Astrocyte (in vitro differentiated cells and primary cell): Measurements from ENCODE around the gene MYO1B. TPM values are rescaled to one million over a fixed set of nuclear protein-coding genes. Genes with fewer than 3 reads are reported as not detected.

ENCODE experiments used
- DNase-seq: peaks from one replicate; pipeline ENCODE4 v3.0.0-alpha.2; 2010; ENCODE audit warnings: low read depth
- FAIRE-seq: peaks from 2 replicates; lab custom pipeline; 2011; peaks lifted over from hg19 to GRCh38; lab: Jason Lieb, UNC
- H2AFZ ChIP-seq: 2 replicates; pipeline ENCODE4 v1.6.0; 2012; ENCODE audit warnings: low read depth, low read length, inconsistent platforms
- H3K27ac ChIP-seq: 2 replicates; pipeline ENCODE4 v1.5.1; 2011; ENCODE audit warnings: low read depth, low read length, inconsistent platforms
- H3K27me3 ChIP-seq: 2 replicates; pipeline ENCODE4 v1.6.0; 2011; ENCODE audit warnings: low read length, inconsistent platforms; ENCODE audit not compliant: insufficient read depth
- H3K36me3 ChIP-seq: 2 replicates; pipeline ENCODE4 v1.5.1; 2011; ENCODE audit warnings: low read length, inconsistent platforms; ENCODE audit not compliant: insufficient read depth
- H3K4me1 ChIP-seq: 2 replicates; pipeline ENCODE4 v1.5.1; 2011; ENCODE audit warnings: low read length, inconsistent platforms; ENCODE audit not compliant: insufficient read depth
- H3K4me2 ChIP-seq: 2 replicates; pipeline ENCODE4 v1.6.0; 2012; ENCODE audit warnings: low read length, inconsistent platforms
- H3K4me3 ChIP-seq: 2 replicates; pipeline ENCODE4 v1.5.1; 2011; ENCODE audit warnings: low read depth, mild to moderate bottlenecking, low read length, inconsistent platforms; ENCODE audit not compliant: insufficient read depth
- H3K79me2 ChIP-seq: 2 replicates; pipeline ENCODE4 v1.6.0; 2012; ENCODE audit warnings: mild to moderate bottlenecking, low read length, inconsistent platforms; ENCODE audit not compliant: insufficient read depth
- H3K9ac ChIP-seq: 2 replicates; pipeline ENCODE4 v1.6.0; 2012; ENCODE audit warnings: mild to moderate bottlenecking, low read length, inconsistent platforms
- H3K9me3 ChIP-seq: 2 replicates; pipeline ENCODE4 v1.5.1; 2012; ENCODE audit warnings: low read depth, mild to moderate bottlenecking, low read length, inconsistent platforms; ENCODE audit not compliant: insufficient read depth
- H4K20me1 ChIP-seq: 2 replicates; pipeline ENCODE4 v1.6.0; 2012; ENCODE audit warnings: low read length, inconsistent platforms; ENCODE audit not compliant: insufficient read depth
- H3K27ac Mint-ChIP-seq: one replicate; pipeline ENCODE4 v1.8.0; 2021; ENCODE audit warnings: mild to moderate bottlenecking, mixed read lengths; ENCODE audit not compliant: unreplicated experiment
- H3K27me3 Mint-ChIP-seq: one replicate; pipeline ENCODE4 v1.8.0; 2021; ENCODE audit warnings: low read depth, mixed read lengths; ENCODE audit not compliant: unreplicated experiment
- H3K36me3 Mint-ChIP-seq: one replicate; pipeline ENCODE4 v1.8.0; 2021; ENCODE audit warnings: low read depth, mixed read lengths; ENCODE audit not compliant: unreplicated experiment
- H3K4me1 Mint-ChIP-seq: one replicate; pipeline ENCODE4 v1.8.0; 2021; ENCODE audit warnings: low read depth, mixed read lengths; ENCODE audit not compliant: unreplicated experiment
- H3K4me3 Mint-ChIP-seq: one replicate; pipeline ENCODE4 v1.8.0; 2021; ENCODE audit warnings: mild to moderate bottlenecking, moderate library complexity, mixed read lengths; ENCODE audit not compliant: unreplicated experiment
- H3K9me3 Mint-ChIP-seq: one replicate; pipeline ENCODE4 v1.8.0; 2021; ENCODE audit warnings: mild to moderate bottlenecking, mixed read lengths; ENCODE audit not compliant: unreplicated experiment
- EZH2 ChIP-seq: IDR thresholded peaks from 2 replicates; pipeline ENCODE4 v1.6.1; 2012; ENCODE audit warnings: mild to moderate bottlenecking, low read length, inconsistent platforms; ENCODE audit not compliant: insufficient read depth
- total RNA-seq: library from RNA; stranded (reverse); gene quantifications from 2 replicates; pipeline ENCODE4 v1.2.1, GENCODE V29; 2021
- TF ChIP-seq, protein P1 (sequence below): IDR thresholded peaks from 2 replicates; pipeline ENCODE4 v1.5.1; 2011; ENCODE audit warnings: low read depth, mild to moderate bottlenecking, inconsistent platforms, low read length, moderate library complexity; ENCODE audit not compliant: insufficient read depth

MYO1B gene
- total RNA-seq, 1 donor from 2014 or later: 95.7 TPM

DNA sequence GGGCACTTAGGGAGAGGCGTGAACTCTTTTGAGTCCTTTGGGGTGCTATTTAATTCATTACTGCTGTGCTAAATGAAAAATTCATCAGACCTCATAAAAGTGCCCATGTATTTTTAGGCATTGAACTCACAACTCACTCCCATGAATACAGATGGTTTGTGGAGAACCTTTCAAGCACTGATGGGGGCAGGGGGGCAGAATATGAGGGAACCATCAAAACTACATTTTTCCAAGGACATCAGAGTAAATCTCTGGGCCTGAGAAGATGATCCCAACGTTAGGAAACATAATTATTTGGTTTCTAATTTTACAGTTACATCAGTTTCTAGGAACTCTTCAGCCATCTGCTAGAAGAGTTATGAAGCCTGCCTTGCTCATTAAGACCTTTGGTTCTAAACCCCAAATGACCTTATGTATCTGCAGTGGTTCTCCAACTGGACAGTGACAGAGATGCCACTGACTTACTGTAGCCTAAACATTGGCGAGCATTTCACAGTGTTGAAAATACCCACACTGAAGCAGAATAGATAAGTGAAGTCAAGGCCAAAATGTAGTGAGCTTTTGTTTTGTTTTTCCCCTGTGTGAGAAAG, 90.8 kb downstream of the MYO1B start:
- TF ChIP-seq, protein P1, sequence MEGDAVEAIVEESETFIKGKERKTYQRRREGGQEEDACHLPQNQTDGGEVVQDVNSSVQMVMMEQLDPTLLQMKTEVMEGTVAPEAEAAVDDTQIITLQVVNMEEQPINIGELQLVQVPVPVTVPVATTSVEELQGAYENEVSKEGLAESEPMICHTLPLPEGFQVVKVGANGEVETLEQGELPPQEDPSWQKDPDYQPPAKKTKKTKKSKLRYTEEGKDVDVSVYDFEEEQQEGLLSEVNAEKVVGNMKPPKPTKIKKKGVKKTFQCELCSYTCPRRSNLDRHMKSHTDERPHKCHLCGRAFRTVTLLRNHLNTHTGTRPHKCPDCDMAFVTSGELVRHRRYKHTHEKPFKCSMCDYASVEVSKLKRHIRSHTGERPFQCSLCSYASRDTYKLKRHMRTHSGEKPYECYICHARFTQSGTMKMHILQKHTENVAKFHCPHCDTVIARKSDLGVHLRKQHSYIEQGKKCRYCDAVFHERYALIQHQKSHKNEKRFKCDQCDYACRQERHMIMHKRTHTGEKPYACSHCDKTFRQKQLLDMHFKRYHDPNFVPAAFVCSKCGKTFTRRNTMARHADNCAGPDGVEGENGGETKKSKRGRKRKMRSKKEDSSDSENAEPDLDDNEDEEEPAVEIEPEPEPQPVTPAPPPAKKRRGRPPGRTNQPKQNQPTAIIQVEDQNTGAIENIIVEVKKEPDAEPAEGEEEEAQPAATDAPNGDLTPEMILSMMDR: no peak
- no peak for TF ChIP-seq EZH2
- Mint-ChIP-seq H3K27me3 (no peaks in the 10 kb centered on the region), H3K9me3 (no peaks in the 10 kb centered on the region), H3K4me3 (no peak overlapping the region), H3K27ac (no peak overlapping the region), H3K36me3 (peaks cover 14% of the 10 kb centered on the region), H3K4me1 (peaks cover 14% of the 10 kb centered on the region)
- no peak for DNase-seq
- H4K20me1 ChIP-seq: peaks cover 6% of the 10 kb centered on the region
- no peaks in the 10 kb centered on the region for H3K9me3 ChIP-seq
- H3K27ac ChIP-seq: no peak overlapping the region
- no peaks in the 10 kb centered on the region for H3K27me3 ChIP-seq
- no peak overlapping the region for H3K4me2 ChIP-seq
- H3K4me3 ChIP-seq: no peak overlapping the region
- FAIRE-seq: no peak
- H3K36me3 ChIP-seq: peaks cover 14% of the 10 kb centered on the region
- H3K4me1 ChIP-seq: peaks cover 20% of the 10 kb centered on the region
- H2AFZ ChIP-seq: no peak overlapping the region
- no peak overlapping the region for H3K9ac ChIP-seq
- peaks cover 68% of the 10 kb centered on the region for H3K79me2 ChIP-seq

DNA sequence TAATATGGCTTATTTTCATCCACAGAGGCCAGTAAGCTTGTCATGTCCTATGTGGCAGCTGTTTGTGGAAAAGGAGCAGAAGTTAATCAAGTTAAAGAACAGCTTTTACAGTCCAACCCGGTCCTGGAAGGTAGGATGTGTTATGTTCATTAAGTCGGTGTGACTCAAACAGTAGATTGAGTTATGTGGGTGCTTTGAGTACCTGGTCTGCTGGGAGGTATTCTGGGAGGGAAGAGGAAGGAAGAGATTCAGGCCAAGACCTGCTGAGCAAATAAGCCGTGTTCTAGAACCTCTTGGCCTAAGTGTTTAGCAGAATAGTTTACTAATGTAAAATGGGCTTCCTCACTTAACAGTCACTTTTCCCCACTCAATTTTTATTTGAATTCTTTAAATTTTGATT, 96.2 kb downstream of the MYO1B start:
- Mint-ChIP-seq H3K4me1 (peaks cover 19% of the 10 kb centered on the region), H3K36me3 (peaks cover 7% of the 10 kb centered on the region), H3K9me3 (no peaks in the 10 kb centered on the region), H3K4me3 (no peak overlapping the region), H3K27ac (no peak overlapping the region), H3K27me3 (no peaks in the 10 kb centered on the region)
- Histone ChIP-seq H3K36me3 (peaks cover 23% of the 10 kb centered on the region), H3K4me1 (peaks cover 16% of the 10 kb centered on the region), H3K27ac (no peak overlapping the region), H3K9me3 (no peaks in the 10 kb centered on the region), H3K4me2 (no peak overlapping the region), H3K79me2 (peaks cover 50% of the 10 kb centered on the region), H3K9ac (no peak overlapping the region), H3K4me3 (no peak overlapping the region), H4K20me1 (peaks cover 13% of the 10 kb centered on the region), H2AFZ (no peak overlapping the region), H3K27me3 (no peaks in the 10 kb centered on the region)
- DNase-seq: no peak
- TF ChIP-seq EZH2: no peak
- TF ChIP-seq, protein P1: no peak
- no peak for FAIRE-seq

DNA sequence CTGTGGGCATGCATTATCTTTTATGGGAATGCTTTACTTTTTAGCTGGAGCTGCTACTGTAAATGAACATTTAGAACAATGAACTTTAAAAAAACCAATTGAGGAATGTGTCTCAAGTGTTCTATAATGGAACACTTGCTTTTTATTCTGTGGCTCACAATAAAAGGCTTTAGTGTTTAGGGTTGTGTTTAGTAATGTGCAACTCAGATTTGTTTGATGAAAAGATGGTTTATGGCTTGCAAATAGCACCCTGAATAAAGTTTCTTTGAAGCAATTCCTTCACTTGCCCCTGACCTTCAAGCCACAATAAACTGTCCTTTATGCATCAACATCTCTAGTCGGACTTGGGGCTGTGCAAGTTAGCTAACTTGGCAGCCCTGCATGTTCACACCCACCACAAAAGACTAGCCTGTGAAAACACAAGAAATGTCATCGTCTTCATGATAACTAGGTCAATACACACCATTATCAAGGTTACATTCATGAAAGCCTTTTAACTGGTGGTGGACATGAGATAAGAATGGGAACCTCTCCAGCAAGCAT, 98.7 kb downstream of the MYO1B start:
- peaks cover 28% of the 10 kb centered on the region for H3K36me3 ChIP-seq
- H3K27me3 ChIP-seq: no peaks in the 10 kb centered on the region
- no peak for TF ChIP-seq EZH2
- TF ChIP-seq, protein P1: no peak
- no peak overlapping the region for H3K27ac ChIP-seq
- H4K20me1 ChIP-seq: peaks cover 8% of the 10 kb centered on the region
- H3K27me3 Mint-ChIP-seq: no peaks in the 10 kb centered on the region
- no peak overlapping the region for H3K4me3 Mint-ChIP-seq
- no peak overlapping the region for H3K4me2 ChIP-seq
- peaks cover 1% of the 10 kb centered on the region for H3K9me3 Mint-ChIP-seq
- peaks cover 10% of the 10 kb centered on the region for H3K36me3 Mint-ChIP-seq
- no peak for FAIRE-seq
- peaks cover 26% of the 10 kb centered on the region for H3K4me1 ChIP-seq
- H3K79me2 ChIP-seq: peaks cover 36% of the 10 kb centered on the region
- no peaks in the 10 kb centered on the region for H3K9me3 ChIP-seq
- no peak overlapping the region for H3K4me3 ChIP-seq
- no peak overlapping the region for H3K27ac Mint-ChIP-seq
- no peak for DNase-seq
- peaks cover 31% of the 10 kb centered on the region for H3K4me1 Mint-ChIP-seq
- no peak overlapping the region for H3K9ac ChIP-seq
- H2AFZ ChIP-seq: no peak overlapping the region
